GM12878 (cell line): ENCODE results near the gene KIF11. TPM values are rescaled to one million over a fixed set of nuclear protein-coding genes. Genes with fewer than 3 reads are reported as not detected.

ENCODE experiments used
- ATAC-seq: fragments of 200-7000 bp; cut with Tn5 transposase; 3 replicates; pipeline ENCODE4 v1.9.1; 2020; ENCODE audit warnings: mild to moderate bottlenecking, moderate library complexity
- BruUV-seq: library from RNA; stranded (reverse); fragments of 400-500 nt; replicated peaks from 2 replicates; lab custom pipeline; 2021; lab: Mats Ljungman, UMichigan
- CTCF ChIA-PET: fragments of 300-600 bp; sonication (Branson Sonifier 250); formaldehyde crosslinking; extraction: SDS; loops from one replicate; lab custom pipeline; 2021; ENCODE audit warnings: inconsistent platforms; lab: Yijun Ruan, JAX
- POLR2A ChIA-PET: fragments of 350-600 bp; formaldehyde crosslinking; extraction: SDS; loops from one replicate; lab custom pipeline; 2021; ENCODE audit warnings: inconsistent platforms; lab: Charles Lee
- RAD21 ChIA-PET: fragments of 300-600 bp; sonication (Branson Sonifier 250); formaldehyde crosslinking; loops from one replicate; lab custom pipeline; 2023; ENCODE audit warnings: antibody characterized with exemption; ENCODE audit not compliant: unreplicated experiment; lab: Charles Lee
- SMC1A ChIA-PET: fragments of 300-600 bp; sonication (Branson Sonifier 250); formaldehyde crosslinking; loops from one replicate; lab custom pipeline; 2023; ENCODE audit not compliant: unreplicated experiment, uncharacterized antibody; lab: Charles Lee
- DNase-seq: peaks from one replicate; pipeline ENCODE4 v3.0.0-alpha.2; 2011; ENCODE audit warnings: low read depth, low spot score
- FAIRE-seq: peaks from 3 replicates; lab custom pipeline; 2011; peaks lifted over from hg19 to GRCh38; lab: Jason Lieb, UNC
- H2AFZ ChIP-seq: 2 replicates; pipeline ENCODE4 v1.6.0; 2011; ENCODE audit warnings: low read depth, low read length, control low read depth; ENCODE audit not compliant: control insufficient read depth
- H3K27ac ChIP-seq: 2 replicates; pipeline ENCODE4 v1.5.1; 2011; ENCODE audit warnings: control low read depth; ENCODE audit not compliant: control insufficient read depth, insufficient read depth
- H3K27me3 ChIP-seq, 2 experiments: replicated peaks in 1 of 2; 2 replicates each; pipeline versions ENCODE4 v1.6.0 to v1.6.1; 2011; ENCODE audit warnings: low read length in 1 of 2; ENCODE audit not compliant: control insufficient read depth in 2 of 2, insufficient read depth in 2 of 2
- H3K36me3 ChIP-seq, 2 experiments: 2 replicates each; pipeline ENCODE4 v1.5.1; 2011; ENCODE audit warnings: low read length in 1 of 2; ENCODE audit not compliant: control insufficient read depth in 2 of 2, insufficient read depth in 2 of 2
- H3K4me1 ChIP-seq: 2 replicates; pipeline ENCODE4 v1.6.1; 2011; ENCODE audit warnings: mild to moderate bottlenecking, low read length, moderate library complexity, mixed read lengths; ENCODE audit not compliant: control insufficient read depth, insufficient read depth
- H3K4me2 ChIP-seq: 2 replicates; pipeline ENCODE4 v1.6.0; 2011; ENCODE audit warnings: control low read depth; ENCODE audit not compliant: control insufficient read depth, insufficient read depth
- H3K4me3 ChIP-seq: fragments of 200-600 bp; sonication (generic); 2 replicates; pipeline ENCODE4 v1.5.1; 2016
- H3K79me2 ChIP-seq: 2 replicates; pipeline ENCODE4 v1.6.0; 2011; ENCODE audit warnings: low read length; ENCODE audit not compliant: control insufficient read depth, insufficient read depth
- H3K9ac ChIP-seq: 2 replicates; pipeline ENCODE4 v1.8.0; 2011; ENCODE audit warnings: low read length, control low read depth, mixed read lengths; ENCODE audit not compliant: control insufficient read depth, insufficient read depth
- H3K9me3 ChIP-seq: replicated peaks from 3 replicates; pipeline ENCODE4 v1.5.1; 2011; ENCODE audit warnings: mild to moderate bottlenecking, low read length; ENCODE audit not compliant: control insufficient read depth, insufficient read depth
- H4K20me1 ChIP-seq: 2 replicates; pipeline ENCODE4 v1.6.0; 2011; ENCODE audit not compliant: control insufficient read depth, insufficient read depth
- ASH2L ChIP-seq: fragments of 300-600, 200-600 bp; sonication (generic); IDR thresholded peaks from 2 replicates; pipeline ENCODE4 v1.6.1; 2017; ENCODE audit warnings: low read depth, mild to moderate bottlenecking, borderline replicate concordance
- CHD4 ChIP-seq: fragments of 200-600 bp; sonication (generic); IDR thresholded peaks from 2 replicates; pipeline ENCODE4 v1.6.1; 2016; ENCODE audit warnings: mild to moderate bottlenecking
- FOXK2 ChIP-seq: fragments of 450-650 bp; IDR thresholded peaks from 2 replicates; pipeline ENCODE4 v1.6.1; 2017; ENCODE audit warnings: mild to moderate bottlenecking, moderate library complexity
- HDAC6 ChIP-seq: fragments of 200-600 bp; sonication (generic); IDR thresholded peaks from one replicate; pipeline ENCODE4 v1.8.0; 2017; ENCODE audit warnings: antibody characterized with exemption; ENCODE audit not compliant: unreplicated experiment
- IKZF1 ChIP-seq: fragments of 450-650 bp; conservative IDR thresholded peaks from 2 replicates; pipeline ENCODE4 v1.6.1; 2017; ENCODE audit warnings: antibody characterized with exemption, mild to moderate bottlenecking
- NFIC ChIP-seq: IDR thresholded peaks from 2 replicates; pipeline ENCODE4 v1.6.1; 2012; ENCODE audit warnings: low read depth, mild to moderate bottlenecking, inconsistent platforms, low read length, moderate library complexity
- NR2C1 ChIP-seq: fragments of 450-650 bp; IDR thresholded peaks from 2 replicates; pipeline ENCODE4 v1.6.1; 2017; ENCODE audit warnings: antibody characterized with exemption, mild to moderate bottlenecking, moderate library complexity
- NRF1 ChIP-seq: conservative IDR thresholded peaks from 2 replicates; pipeline ENCODE4 v1.6.1; 2011; ENCODE audit warnings: mild to moderate bottlenecking, low read depth, low read length, improper control_type of control experiment
- RAD51 ChIP-seq: fragments of 450-650 bp; IDR thresholded peaks from 2 replicates; pipeline ENCODE4 v1.6.1; 2016; ENCODE audit warnings: moderate library complexity, mild to moderate bottlenecking, inconsistent platforms
- RELA ChIP-seq: fragments of 450-650 bp; IDR thresholded peaks from 2 replicates; pipeline ENCODE4 v1.8.0; 2014; ENCODE audit warnings: borderline replicate concordance; ENCODE audit not compliant: partially characterized antibody
- RELB ChIP-seq: fragments of 450-650 bp; IDR thresholded peaks from 2 replicates; pipeline ENCODE4 v1.6.1; 2017; ENCODE audit warnings: low read depth, mild to moderate bottlenecking, moderate library complexity
- RFX5 ChIP-seq: IDR thresholded peaks from 2 replicates; pipeline ENCODE4 v1.6.1; 2011; ENCODE audit warnings: low read depth, low read length, improper control_type of control experiment
- USF2 ChIP-seq: IDR thresholded peaks from 2 replicates; pipeline ENCODE4 v1.6.1; 2011; ENCODE audit warnings: low read depth, low read length, improper control_type of control experiment, borderline replicate concordance
- WGBS: methylation state at CpG from one replicate; pipeline ENCODE4 v1.1.6; 2016; ENCODE audit warnings: low lambda C conversion rate; ENCODE audit not compliant: insufficient replicate concordance, insufficient coverage; ENCODE audit errors: missing lambda C conversion rate; 5-methylcytosine and 5-hydroxymethylcytosine counted together
- in situ Hi-C: fragments of 300-500 bp; cut with MboI; formaldehyde crosslinking; loops from 9 replicates; pipeline ENCODE4 v1.14.3; 2018; ENCODE audit warnings: mixed read lengths
- intact Hi-C: fragments of 100-400 bp; cut with micrococcal nuclease; formaldehyde crosslinking; loops from one replicate; pipeline ENCODE4 v1.14.2; 2022; ENCODE audit not compliant: unreplicated experiment
- polyA plus RNA-seq, 11 experiments: library from polyadenylated mRNA; depleted of rRNA in 4 of 11; unstranded in 6 of 11; stranded (reverse) in 5 of 11; fragments of >200 nt; fragmentation: Nextera tagmentation in 4 of 11; fragmentation: Illumina TruSeq in 1 of 11; extraction: Ambion mirVana in 4 of 11; extraction: Trizol in 1 of 11; gene quantifications; 1 replicate in 1 of 11; 2 replicates in 10 of 11; pipeline versions ENCODE4 v1.2.1 to v1.2.3, GENCODE V29; 2011 to 2016; ENCODE audit warnings: inconsistent platforms in 2 of 11, missing spikeins in 2 of 11, low read depth in 1 of 11
- total RNA-seq, 4 experiments: library from RNA; depleted of rRNA in 3 of 4; stranded (reverse); fragments of >200 nt in 3 of 4; fragmentation: Illumina TruSeq in 1 of 4; extraction: Trizol in 1 of 4; gene quantifications; 2 replicates each; pipeline versions ENCODE4 v1.2.1 to v1.2.3, GENCODE V29; 2013 to 2021
- TF ChIP-seq, protein P1 (sequence below): fragments of 150-350 bp; IDR thresholded peaks from 2 replicates; pipeline ENCODE4 v1.6.1; 2014; ENCODE audit warnings: mild to moderate bottlenecking, low read depth, low read length
- TF ChIP-seq, protein P2 (sequence below), 3 experiments: IDR thresholded peaks in 2 of 3; conservative IDR thresholded peaks in 1 of 3; 2 replicates each; pipeline ENCODE4 v1.5.1; 2011; ENCODE audit warnings: low read depth in 3 of 3, low read length in 3 of 3, mild to moderate bottlenecking in 3 of 3, control low read depth in 2 of 3, moderate library complexity in 2 of 3, inconsistent platforms in 1 of 3, mixed read lengths in 1 of 3; ENCODE audit not compliant: control insufficient read depth in 2 of 3, insufficient read depth in 1 of 3; ENCODE audit errors: extremely low read depth in 1 of 3
- TF ChIP-seq, protein P3 (sequence below): IDR thresholded peaks from 2 replicates; pipeline ENCODE4 v1.6.1; 2011; ENCODE audit warnings: low read depth, mild to moderate bottlenecking, low read length, moderate library complexity, borderline replicate concordance; ENCODE audit errors: extremely low read depth

KIF11 gene
- total and polyA plus RNA-seq, 10 of the 15 experiments (the other 5 are each of a cell fraction or from before 2014, with no cell fraction given), result 14.1 to 79.8 (median 41.9) TPM

DNA sequence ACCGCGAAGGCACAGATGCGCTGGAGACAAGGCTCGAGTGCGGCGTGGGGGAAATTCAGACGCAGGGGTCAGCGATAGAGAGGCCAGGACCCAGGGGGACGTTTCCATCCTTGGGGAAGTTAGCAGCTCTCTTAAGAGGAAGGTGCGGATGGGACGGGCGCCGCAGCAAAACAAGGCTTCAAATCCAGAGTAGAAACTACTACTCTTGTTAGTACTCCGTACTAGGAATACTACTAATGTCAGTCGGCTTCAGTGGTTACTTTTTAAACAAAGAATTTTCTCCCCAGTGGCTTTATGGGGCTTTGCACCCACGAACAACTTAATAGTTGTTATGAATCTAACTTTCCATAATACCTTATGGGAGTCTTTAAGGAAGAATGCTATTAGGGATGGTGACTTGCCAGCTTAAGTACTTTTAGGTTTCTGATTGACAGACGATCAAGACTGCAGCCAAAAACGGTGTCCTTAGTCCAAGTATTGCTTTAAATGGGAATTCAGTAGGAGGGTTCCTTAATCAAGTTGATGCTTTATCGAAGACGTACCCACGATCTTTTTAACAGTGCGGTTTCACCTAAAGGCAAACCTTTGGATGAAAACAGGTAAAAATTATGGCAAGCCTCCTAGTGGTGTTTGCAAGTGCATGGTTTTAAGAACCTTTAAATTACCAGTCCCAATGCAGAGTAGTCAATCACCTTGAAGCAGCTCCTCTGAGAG is 18.2 kb upstream of the KIF11 start:
- WGBS, result 8% methylated on average over 22 of the region's 22 CpGs
- FAIRE-seq (peak; percentile 80), ATAC-seq (peak; percentile 15), DNase-seq (no peak)
- peak overlapping the region; percentile 76 for H3K9ac ChIP-seq
- H3K9me3 ChIP-seq, result no peaks in the 10 kb centered on the region
- no TSS peak for BruUV-seq
- CTCF ChIA-PET, result interaction anchor here (0.9 to 9.2 kb wide), 20 partner anchors 9 to 487 kb away, joined by 3 to 179 read pairs (median 4); no protein-coding TSS in a partner anchor
- no peaks in the 10 kb centered on the region for H4K20me1 ChIP-seq
- intact Hi-C loops, result loop anchor here (1.0 to 10.0 kb wide), 2 partner anchors 57 to 490 kb away; no protein-coding TSS in a partner anchor
- no peaks in the 10 kb centered on the region; a peak in 1 of 4 replicates for H3K36me3 ChIP-seq
- SMC1A ChIA-PET, result interaction anchor here (0.9 to 10.3 kb wide), 9 partner anchors 8 to 57 kb away, joined by 3 to 106 read pairs (median 4); no protein-coding TSS in a partner anchor
- H3K27ac ChIP-seq, result peak overlapping the region; percentile 92
- no peaks in the 10 kb centered on the region for H3K27me3 ChIP-seq
- H3K4me2 ChIP-seq, result peak overlapping the region; percentile 85
- peak overlapping the region; percentile 96 for H2AFZ ChIP-seq
- peaks cover 36% of the 10 kb centered on the region for H3K79me2 ChIP-seq
- peaks cover 4% of the 10 kb centered on the region; the same call in 1 of the 2 replicates for H3K4me1 ChIP-seq
- in situ Hi-C loops, result loop anchor here (5.0 kb wide), 1 partner anchor 57 kb away; no protein-coding TSS in a partner anchor
- H3K4me3 ChIP-seq, result peak overlapping the region; percentile 82
- RAD21 ChIA-PET, result interaction anchor here (0.8 to 5.9 kb wide), 6 partner anchors 16 to 487 kb away, joined by 3 to 69 read pairs (median 6); no protein-coding TSS in a partner anchor
- POLR2A ChIA-PET, result interaction anchor here (0.6 to 1.7 kb wide), 5 partner anchors 16 to 62 kb away, joined by 3 to 9 read pairs (median 3); no protein-coding TSS in a partner anchor
- TF ChIP-seq HDAC6 (no peak), CHD4 (no peak), FOXK2 (no peak), ASH2L (no peak), NFIC (no peak), RELB (no peak), NRF1 (no peak), USF2 (no peak), NR2C1 (no peak), RAD51 (no peak), RFX5 (no peak), RELA (peak; percentile 33), IKZF1 (no peak)
- TF ChIP-seq, protein P1, sequence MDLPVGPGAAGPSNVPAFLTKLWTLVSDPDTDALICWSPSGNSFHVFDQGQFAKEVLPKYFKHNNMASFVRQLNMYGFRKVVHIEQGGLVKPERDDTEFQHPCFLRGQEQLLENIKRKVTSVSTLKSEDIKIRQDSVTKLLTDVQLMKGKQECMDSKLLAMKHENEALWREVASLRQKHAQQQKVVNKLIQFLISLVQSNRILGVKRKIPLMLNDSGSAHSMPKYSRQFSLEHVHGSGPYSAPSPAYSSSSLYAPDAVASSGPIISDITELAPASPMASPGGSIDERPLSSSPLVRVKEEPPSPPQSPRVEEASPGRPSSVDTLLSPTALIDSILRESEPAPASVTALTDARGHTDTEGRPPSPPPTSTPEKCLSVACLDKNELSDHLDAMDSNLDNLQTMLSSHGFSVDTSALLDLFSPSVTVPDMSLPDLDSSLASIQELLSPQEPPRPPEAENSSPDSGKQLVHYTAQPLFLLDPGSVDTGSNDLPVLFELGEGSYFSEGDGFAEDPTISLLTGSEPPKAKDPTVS, result no peak
- TF ChIP-seq, protein P2, sequence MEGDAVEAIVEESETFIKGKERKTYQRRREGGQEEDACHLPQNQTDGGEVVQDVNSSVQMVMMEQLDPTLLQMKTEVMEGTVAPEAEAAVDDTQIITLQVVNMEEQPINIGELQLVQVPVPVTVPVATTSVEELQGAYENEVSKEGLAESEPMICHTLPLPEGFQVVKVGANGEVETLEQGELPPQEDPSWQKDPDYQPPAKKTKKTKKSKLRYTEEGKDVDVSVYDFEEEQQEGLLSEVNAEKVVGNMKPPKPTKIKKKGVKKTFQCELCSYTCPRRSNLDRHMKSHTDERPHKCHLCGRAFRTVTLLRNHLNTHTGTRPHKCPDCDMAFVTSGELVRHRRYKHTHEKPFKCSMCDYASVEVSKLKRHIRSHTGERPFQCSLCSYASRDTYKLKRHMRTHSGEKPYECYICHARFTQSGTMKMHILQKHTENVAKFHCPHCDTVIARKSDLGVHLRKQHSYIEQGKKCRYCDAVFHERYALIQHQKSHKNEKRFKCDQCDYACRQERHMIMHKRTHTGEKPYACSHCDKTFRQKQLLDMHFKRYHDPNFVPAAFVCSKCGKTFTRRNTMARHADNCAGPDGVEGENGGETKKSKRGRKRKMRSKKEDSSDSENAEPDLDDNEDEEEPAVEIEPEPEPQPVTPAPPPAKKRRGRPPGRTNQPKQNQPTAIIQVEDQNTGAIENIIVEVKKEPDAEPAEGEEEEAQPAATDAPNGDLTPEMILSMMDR (IDR thresholded peaks at IDR 0.05 in 2 of 3, conservative IDR thresholded peaks at IDR 0.05 in 1 of 3; ENCODE audit: control insufficient read depth in 2 of 3, extremely low read depth in 1 of 3, insufficient read depth in 1 of 3, low read depth in 3 of 3, low read length in 3 of 3), result peak; percentile 10 to 40 (median 34); a peak in 3 of 6 replicates
- TF ChIP-seq, protein P3, sequence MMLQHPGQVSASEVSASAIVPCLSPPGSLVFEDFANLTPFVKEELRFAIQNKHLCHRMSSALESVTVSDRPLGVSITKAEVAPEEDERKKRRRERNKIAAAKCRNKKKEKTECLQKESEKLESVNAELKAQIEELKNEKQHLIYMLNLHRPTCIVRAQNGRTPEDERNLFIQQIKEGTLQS, result no peak; the same call in 1 of the 2 replicates
